NCI-H128 (cell line): ENCODE data around the gene CHID1.
A peak's percentile ranks its signal among the peaks of the same experiment; 100 is the strongest.

Experiments used
- DNase-seq: peaks from one replicate; lab custom pipeline; 2025; ENCODE audit not compliant: unreplicated experiment; lab: John Stamatoyannopoulos, UW

CHID1 gene

GRCh38 chr11:933142-933851 lies 22.7 kb upstream of the CHID1 start:
- no peak for DNase-seq

- DNase-seq, result no peak
Observed at GRCh38 chr11:932435-932834, 21.8 kb upstream of the CHID1 start.

- no peak for DNase-seq
Observed at GRCh38 chr11:931385-931784, 20.8 kb upstream of the CHID1 start.

- DNase-seq, result no peak
Observed at GRCh38 chr11:929405-929804, 18.8 kb upstream of the CHID1 start.

GRCh38 chr11:928786-929185 lies 18.2 kb upstream of the CHID1 start:
- no peak for DNase-seq

GRCh38 chr11:927871-928270 lies 17.3 kb upstream of the CHID1 start:
- no peak for DNase-seq

- DNase-seq, result no peak
Observed at GRCh38 chr11:926341-926916, 15.8 kb upstream of the CHID1 start.

GRCh38 chr11:925496-926301 lies 15.1 kb upstream of the CHID1 start, which contains the start of gene AP2A2:
Gene AP2A2 (plus strand): TSS chr11:925870. CDS start chr11:926022, 152 bp downstream.
- DNase-seq, result peak; percentile 73

GRCh38 chr11:925158-925495 lies 14.5 kb upstream of the CHID1 start:
- DNase-seq, result no peak

- DNase-seq, result no peak
Observed at GRCh38 chr11:924406-925157, 14.0 kb upstream of the CHID1 start.

- no peak for DNase-seq
Observed at GRCh38 chr11:923691-924405, 13.2 kb upstream of the CHID1 start.

- no peak for DNase-seq
Observed at GRCh38 chr11:921921-922678, 11.5 kb upstream of the CHID1 start.

- DNase-seq, result no peak
Observed at GRCh38 chr11:917426-917825, 6.8 kb upstream of the CHID1 start.

- DNase-seq, result no peak
Observed at GRCh38 chr11:914747-915501, 4.3 kb upstream of the CHID1 start.

GRCh38 chr11:914204-914603 lies 3.6 kb upstream of the CHID1 start:
- no peak for DNase-seq

GRCh38 chr11:913043-913442 lies 2.4 kb upstream of the CHID1 start:
- DNase-seq, result no peak

GRCh38 chr11:912266-912665 lies 1.7 kb upstream of the CHID1 start:
- no peak for DNase-seq

- DNase-seq, result no peak
Observed at GRCh38 chr11:911890-912219, 1.2 kb upstream of the CHID1 start.

- no peak for DNase-seq
Observed at GRCh38 chr11:911031-911889, 650 bp upstream of the CHID1 start.
